SK-N-SH (cell line): ENCODE data around the gene ANKRD37. TPM values are rescaled to one million over a fixed set of nuclear protein-coding genes. Genes with fewer than 3 reads are reported as not detected.
"Not testable (repeated sequence)": the region's sequence is repeated elsewhere in the genome, so short reads cannot be mapped to it uniquely, and the experiment has no call there.

ENCODE experiments used
- CTCF ChIA-PET: fragments of 300-600, 350-600 bp; formaldehyde crosslinking; extraction: SDS; loops from one replicate; lab custom pipeline; 2021; lab: Yijun Ruan, JAX
- POLR2A ChIA-PET: fragments of 350-600 bp; sonication (Branson Sonifier 250); formaldehyde crosslinking; extraction: SDS; loops from one replicate; lab custom pipeline; 2020; ENCODE audit warnings: antibody characterized with exemption, inconsistent platforms; lab: Yijun Ruan, JAX
- DNase-seq: peaks from one replicate; pipeline ENCODE4 v3.0.0; 2012
- H2AFZ ChIP-seq: fragments of 200-600 bp; sonication (generic); 2 replicates; pipeline ENCODE4 v1.8.1; 2016; ENCODE audit warnings: antibody characterized with exemption, mild to moderate bottlenecking, low read depth
- H3F3A ChIP-seq: fragments of 200-600 bp; sonication (generic); replicated peaks from 2 replicates; pipeline ENCODE3; 2016; ENCODE audit warnings: antibody characterized with exemption, mild to moderate bottlenecking; ENCODE audit not compliant: insufficient read depth
- H3K27ac ChIP-seq, 2 experiments: fragments of 200-500 bp in 1 of 2; fragments of 200-600 bp in 1 of 2; sonication (Bioruptor generic) in 1 of 2; sonication (generic), shearing (Covaris generic) in 1 of 2; 2 replicates each; pipeline versions ENCODE4 v1.5.1 to v1.6.1; 2014 to 2016; ENCODE audit warnings: low read depth in 2 of 2, inconsistent platforms in 1 of 2, low read length in 1 of 2, mild to moderate bottlenecking in 1 of 2, mixed read lengths in 1 of 2
- H3K27me3 ChIP-seq: fragments of 200-600 bp; sonication (generic), shearing (Covaris generic); 2 replicates; pipeline ENCODE4 v1.6.1; 2016; ENCODE audit warnings: mixed run types; ENCODE audit not compliant: insufficient read depth
- H3K36me3 ChIP-seq, 2 experiments: fragments of 200-500 bp in 1 of 2; fragments of 200-600 bp in 1 of 2; sonication (Bioruptor generic) in 1 of 2; sonication (generic) in 1 of 2; replicated peaks in 1 of 2; 2 replicates each; pipeline versions ENCODE3 to v1.5.1; 2014 to 2016; ENCODE audit warnings: low read length in 1 of 2, mild to moderate bottlenecking in 1 of 2; ENCODE audit not compliant: insufficient read depth in 2 of 2, control insufficient read depth in 1 of 2
- H3K4me1 ChIP-seq, 2 experiments: fragments of 200-500 bp in 1 of 2; fragments of 200-600 bp in 1 of 2; sonication (Bioruptor generic) in 1 of 2; sonication (generic), shearing (Covaris generic) in 1 of 2; 2 replicates each; pipeline versions ENCODE4 v1.5.1 to v1.6.1; 2014 to 2016; ENCODE audit warnings: low read depth in 1 of 2, low read length in 1 of 2, mixed run types in 1 of 2; ENCODE audit not compliant: insufficient read depth in 2 of 2, control insufficient read depth in 1 of 2
- H3K4me2 ChIP-seq: fragments of 200-600 bp; sonication (generic), shearing (Covaris generic); 2 replicates; pipeline ENCODE4 v1.6.1; 2017; ENCODE audit warnings: mixed run types
- H3K4me3 ChIP-seq, 2 experiments: fragments of 200-500 bp in 1 of 2; fragments of 200-600 bp in 1 of 2; sonication (Bioruptor generic) in 1 of 2; sonication (generic), shearing (Covaris generic) in 1 of 2; 2 replicates each; pipeline versions ENCODE4 v1.5.1 to v1.8.1; 2014 to 2016; ENCODE audit warnings: low read depth in 2 of 2, inconsistent platforms in 1 of 2, low read length in 1 of 2, mild to moderate bottlenecking in 1 of 2, mixed read lengths in 1 of 2, moderate library complexity in 1 of 2
- H3K79me2 ChIP-seq: fragments of 200-600 bp; sonication (generic); 2 replicates; pipeline ENCODE4 v1.8.1; 2017; ENCODE audit warnings: mild to moderate bottlenecking; ENCODE audit not compliant: insufficient read depth
- H3K9ac ChIP-seq: fragments of 200-600 bp; sonication (generic); 2 replicates; pipeline ENCODE4 v1.6.1; 2017; ENCODE audit warnings: mixed run types
- H3K9me2 ChIP-seq: fragments of 200-600 bp; sonication (generic); 2 replicates; pipeline ENCODE4 v1.6.1; 2017; ENCODE audit warnings: mixed run types
- H3K9me3 ChIP-seq: fragments of 200-600 bp; sonication (generic); 2 replicates; pipeline ENCODE4 v1.6.1; 2017; ENCODE audit warnings: mixed run types, mild to moderate bottlenecking, moderate library complexity
- H4K20me1 ChIP-seq: fragments of 200-600 bp; sonication (generic); 2 replicates; pipeline ENCODE4 v1.6.1; 2017; ENCODE audit warnings: mild to moderate bottlenecking, mixed run types; ENCODE audit not compliant: insufficient read depth
- FOXM1 ChIP-seq: IDR thresholded peaks from 2 replicates; pipeline ENCODE4 v1.4.0; 2012; ENCODE audit warnings: low read depth, mild to moderate bottlenecking
- GATA2 ChIP-seq: sonication (generic); formaldehyde crosslinking; IDR thresholded peaks from 2 replicates; pipeline ENCODE4 v1.5.0; 2020; ENCODE audit warnings: mild to moderate bottlenecking, missing genetic modification reagents
- JUND ChIP-seq: IDR thresholded peaks from 2 replicates; pipeline ENCODE4 v1.4.0; 2012
- MXI1 ChIP-seq: IDR thresholded peaks from 2 replicates; pipeline ENCODE4 v1.6.1; 2012; ENCODE audit warnings: mild to moderate bottlenecking, low read depth, low read length, improper control_type of control experiment
- SMC3 ChIP-seq: IDR thresholded peaks from 2 replicates; pipeline ENCODE4 v1.6.1; 2012; ENCODE audit warnings: low read depth, low read length, improper control_type of control experiment
- TEAD4 ChIP-seq: IDR thresholded peaks from 2 replicates; pipeline ENCODE4 v1.4.0; 2012; ENCODE audit warnings: mild to moderate bottlenecking, borderline replicate concordance; ENCODE audit not compliant: insufficient read depth
- WGBS: methylation state at CpG from one replicate; pipeline ENCODE4 v1.1.6; 2017; ENCODE audit warnings: low lambda C conversion rate; 5-methylcytosine and 5-hydroxymethylcytosine counted together
- polyA plus RNA-seq, 3 experiments: library from polyadenylated mRNA; depleted of rRNA; stranded (reverse); fragments of >200 nt; gene quantifications; 2 replicates each; pipeline ENCODE4 v1.2.3, GENCODE V29; 2012
- TF ChIP-seq, protein P1 (sequence below): IDR thresholded peaks from 2 replicates; pipeline ENCODE4; 2012
- TF ChIP-seq, protein P2 (sequence below): IDR thresholded peaks from 2 replicates; pipeline ENCODE4 v1.4.0; 2012; ENCODE audit warnings: low read depth
- TF ChIP-seq, protein P3 (sequence below): IDR thresholded peaks from 2 replicates; pipeline ENCODE4 v1.4.0; 2012; ENCODE audit warnings: low read depth, borderline replicate concordance
- TF ChIP-seq, protein P4 (sequence below): fragments of 200-600 bp; sonication (generic); IDR thresholded peaks from 2 replicates; pipeline ENCODE4 v1.6.1; 2017; ENCODE audit warnings: antibody characterized with exemption, mild to moderate bottlenecking, moderate library complexity

The ANKRD37 gene
- polyA plus RNA-seq, 1 of the 3 experiments (the other 2 are of a cell fraction) = 10.1 TPM

DNA sequence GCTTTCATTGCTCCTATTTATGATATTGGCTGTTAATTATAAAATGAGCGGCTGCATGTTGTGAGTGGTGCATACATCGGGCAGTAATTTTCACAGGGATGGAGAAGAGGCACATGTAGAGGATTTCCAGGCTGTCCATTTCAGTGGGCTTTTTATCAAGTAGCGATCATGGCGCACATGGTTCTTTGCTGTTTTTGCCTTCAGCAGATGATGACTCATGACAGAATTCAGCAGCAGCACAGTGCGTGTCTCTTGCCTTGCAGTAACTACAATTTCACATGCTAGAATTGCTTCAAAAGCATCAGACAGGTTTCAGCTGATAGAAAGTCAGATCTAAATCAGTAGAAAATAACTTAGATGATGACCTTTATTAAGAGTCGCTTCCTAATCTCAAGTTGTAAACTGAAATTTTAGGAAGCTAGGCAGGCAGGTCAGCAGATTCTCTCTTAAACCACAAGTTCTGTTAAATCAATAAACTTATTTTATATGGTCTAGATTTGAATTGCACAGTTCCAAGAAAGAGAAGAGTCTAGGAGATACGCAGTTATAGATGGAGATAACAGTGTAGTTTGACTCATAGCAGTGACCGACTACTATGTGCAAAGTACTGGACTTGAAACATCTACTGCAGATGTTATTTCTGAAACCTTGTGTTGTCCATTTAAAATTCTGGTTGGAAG lies 36.7 kb upstream of the ANKRD37 start (continued):
- peak; percentile 66; the same call in 1 of the 2 replicates for TF ChIP-seq GATA2
- peak; percentile 79 for TF ChIP-seq JUND
- TF ChIP-seq, protein P1, sequence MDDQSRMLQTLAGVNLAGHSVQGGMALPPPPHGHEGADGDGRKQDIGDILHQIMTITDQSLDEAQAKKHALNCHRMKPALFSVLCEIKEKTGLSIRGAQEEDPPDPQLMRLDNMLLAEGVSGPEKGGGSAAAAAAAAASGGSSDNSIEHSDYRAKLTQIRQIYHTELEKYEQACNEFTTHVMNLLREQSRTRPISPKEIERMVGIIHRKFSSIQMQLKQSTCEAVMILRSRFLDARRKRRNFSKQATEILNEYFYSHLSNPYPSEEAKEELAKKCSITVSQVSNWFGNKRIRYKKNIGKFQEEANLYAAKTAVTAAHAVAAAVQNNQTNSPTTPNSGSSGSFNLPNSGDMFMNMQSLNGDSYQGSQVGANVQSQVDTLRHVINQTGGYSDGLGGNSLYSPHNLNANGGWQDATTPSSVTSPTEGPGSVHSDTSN = peak; percentile 54
- TF ChIP-seq MXI1 = peak; percentile 89
- TF ChIP-seq, protein P2, sequence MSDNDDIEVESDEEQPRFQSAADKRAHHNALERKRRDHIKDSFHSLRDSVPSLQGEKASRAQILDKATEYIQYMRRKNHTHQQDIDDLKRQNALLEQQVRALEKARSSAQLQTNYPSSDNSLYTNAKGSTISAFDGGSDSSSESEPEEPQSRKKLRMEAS = peak; percentile 91
- TF ChIP-seq, protein P3, sequence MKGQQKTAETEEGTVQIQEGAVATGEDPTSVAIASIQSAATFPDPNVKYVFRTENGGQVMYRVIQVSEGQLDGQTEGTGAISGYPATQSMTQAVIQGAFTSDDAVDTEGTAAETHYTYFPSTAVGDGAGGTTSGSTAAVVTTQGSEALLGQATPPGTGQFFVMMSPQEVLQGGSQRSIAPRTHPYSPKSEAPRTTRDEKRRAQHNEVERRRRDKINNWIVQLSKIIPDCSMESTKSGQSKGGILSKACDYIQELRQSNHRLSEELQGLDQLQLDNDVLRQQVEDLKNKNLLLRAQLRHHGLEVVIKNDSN = peak; percentile 19; the same call in 1 of the 2 replicates
- TF ChIP-seq, protein P4, sequence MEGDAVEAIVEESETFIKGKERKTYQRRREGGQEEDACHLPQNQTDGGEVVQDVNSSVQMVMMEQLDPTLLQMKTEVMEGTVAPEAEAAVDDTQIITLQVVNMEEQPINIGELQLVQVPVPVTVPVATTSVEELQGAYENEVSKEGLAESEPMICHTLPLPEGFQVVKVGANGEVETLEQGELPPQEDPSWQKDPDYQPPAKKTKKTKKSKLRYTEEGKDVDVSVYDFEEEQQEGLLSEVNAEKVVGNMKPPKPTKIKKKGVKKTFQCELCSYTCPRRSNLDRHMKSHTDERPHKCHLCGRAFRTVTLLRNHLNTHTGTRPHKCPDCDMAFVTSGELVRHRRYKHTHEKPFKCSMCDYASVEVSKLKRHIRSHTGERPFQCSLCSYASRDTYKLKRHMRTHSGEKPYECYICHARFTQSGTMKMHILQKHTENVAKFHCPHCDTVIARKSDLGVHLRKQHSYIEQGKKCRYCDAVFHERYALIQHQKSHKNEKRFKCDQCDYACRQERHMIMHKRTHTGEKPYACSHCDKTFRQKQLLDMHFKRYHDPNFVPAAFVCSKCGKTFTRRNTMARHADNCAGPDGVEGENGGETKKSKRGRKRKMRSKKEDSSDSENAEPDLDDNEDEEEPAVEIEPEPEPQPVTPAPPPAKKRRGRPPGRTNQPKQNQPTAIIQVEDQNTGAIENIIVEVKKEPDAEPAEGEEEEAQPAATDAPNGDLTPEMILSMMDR = no peak

DNA sequence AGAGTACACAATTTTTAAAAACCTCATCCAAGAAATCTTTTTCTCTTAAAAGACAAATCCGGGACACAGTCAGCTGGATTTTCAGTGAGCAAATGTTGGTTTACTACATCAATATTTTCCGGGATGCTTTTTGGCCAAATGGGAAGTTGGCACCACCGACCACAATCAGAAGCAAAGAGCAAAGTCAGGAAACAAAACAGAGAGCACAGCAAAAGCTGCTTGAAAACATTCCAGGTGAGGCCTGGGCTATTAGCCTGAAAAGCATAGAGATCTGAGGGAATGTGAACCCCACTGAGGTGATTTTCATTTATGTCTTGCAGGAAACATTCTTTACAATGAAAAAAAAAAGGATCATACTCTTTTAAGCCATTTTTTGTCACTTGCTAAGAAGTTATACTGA lies 34.8 kb upstream of the ANKRD37 start:
- ChIA-PET CTCF (interaction anchor here (1.0 kb wide), 1 partner anchor 769 kb away, joined by 3 read pairs; no protein-coding TSS in a partner anchor), POLR2A (no interaction called here)
- Histone ChIP-seq H4K20me1 (no peaks in the 10 kb centered on the region), H3K4me1 (peaks cover 8 to 21% of the 10 kb centered on the region in 2 experiments), H3K36me3 (peaks cover 8 to 39% of the 10 kb centered on the region in 2 experiments), H3K4me3 (no peak overlapping the region), H3K79me2 (peaks cover 3% of the 10 kb centered on the region; the same call in 1 of the 2 replicates), H3F3A (peaks cover 36% of the 10 kb centered on the region), H2AFZ (no peak overlapping the region), H3K9ac (no peak overlapping the region), H3K4me2 (no peak overlapping the region), H3K27ac (no peak overlapping the region), H3K27me3 (no peaks in the 10 kb centered on the region), H3K9me3 (no peaks in the 10 kb centered on the region), H3K9me2 (no peaks in the 10 kb centered on the region)
- no peak for DNase-seq
- WGBS = 97% methylated on average over 3 of the region's 3 CpGs
- TF ChIP-seq FOXM1 (no peak), TEAD4 (no peak), SMC3 (no peak)

DNA sequence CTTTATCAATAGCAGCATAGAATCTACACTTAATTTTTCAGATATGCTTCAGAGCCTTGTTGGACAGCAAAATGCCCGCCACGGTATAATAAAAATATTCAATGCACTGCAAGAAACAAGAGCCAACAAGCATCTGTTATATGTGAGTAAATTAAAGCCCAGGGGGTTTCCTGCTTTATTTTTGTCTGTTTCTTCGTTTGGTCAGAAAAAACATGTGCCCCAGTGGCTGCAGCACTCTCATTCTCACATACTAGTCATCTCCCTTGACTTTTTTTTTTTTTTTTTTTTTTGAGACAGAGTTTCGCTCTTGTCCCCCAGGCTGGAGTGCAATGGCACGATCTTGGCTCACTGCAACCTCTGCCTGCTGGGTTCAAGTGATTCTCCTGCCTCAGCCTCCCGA lies 34.1 kb upstream of the ANKRD37 start:
- POLR2A ChIA-PET, DNase-seq, H3K4me3 ChIP-seq, H3K79me2 ChIP-seq, H3K4me2 ChIP-seq, H3K9ac ChIP-seq, H4K20me1 ChIP-seq, H2AFZ ChIP-seq, H3K27me3 ChIP-seq, H3K9me2 ChIP-seq, H3K27ac ChIP-seq, H3K9me3 ChIP-seq: not testable (repeated sequence)
- peaks cover 6 to 21% of the 10 kb centered on the region in 2 experiments for H3K4me1 ChIP-seq
- H3K36me3 ChIP-seq = peaks cover 8 to 45% of the 10 kb centered on the region in 2 experiments
- CTCF ChIA-PET = interaction anchor here (1.0 kb wide), 1 partner anchor 769 kb away, joined by 3 read pairs; no protein-coding TSS in a partner anchor
- WGBS = 96% methylated on average over 6 of the region's 6 CpGs
- peaks cover 29% of the 10 kb centered on the region for H3F3A ChIP-seq
